GM20431 (cell line): ENCODE measurements around the gene ASPRV1.

Experiments used
- in situ Hi-C: fragments of 300-500 bp; cut with MseI, MboI; formaldehyde crosslinking; loops from one replicate; pipeline ENCODE4 v1.15.0; 2020; ENCODE audit warnings: low sequenced_read_pairs; ENCODE audit not compliant: unreplicated experiment

Gene ASPRV1

GRCh38 chr2:69989441-69990105 lies 28.1 kb upstream of the ASPRV1 start:
- in situ Hi-C loops = no loop called here

- in situ Hi-C loops = no loop called here
These were observed 27.6 kb upstream of the ASPRV1 start for GRCh38 chr2:69989009-69989408.

- in situ Hi-C loops = no loop called here
These were observed 26.7 kb upstream of the ASPRV1 start for GRCh38 chr2:69988086-69988635.

GRCh38 chr2:69986691-69987090 lies 25.3 kb upstream of the ASPRV1 start:
- in situ Hi-C loops = no loop called here

GRCh38 chr2:69985688-69986087 lies 24.3 kb upstream of the ASPRV1 start:
- in situ Hi-C loops = no loop called here

- in situ Hi-C loops = no loop called here
These were observed 23.8 kb upstream of the ASPRV1 start for GRCh38 chr2:69985216-69985615.

GRCh38 chr2:69983392-69983966 lies 22.0 kb upstream of the ASPRV1 start:
- in situ Hi-C loops = no loop called here

GRCh38 chr2:69979902-69980807 lies 18.7 kb upstream of the ASPRV1 start:
- in situ Hi-C loops = no loop called here

GRCh38 chr2:69977906-69978482 lies 16.6 kb upstream of the ASPRV1 start:
- in situ Hi-C loops = no loop called here

- in situ Hi-C loops = no loop called here
These were observed 15.8 kb upstream of the ASPRV1 start for GRCh38 chr2:69977186-69977585.

GRCh38 chr2:69975853-69976462 lies 14.5 kb upstream of the ASPRV1 start:
- in situ Hi-C loops = no loop called here

GRCh38 chr2:69975136-69975852 lies 13.9 kb upstream of the ASPRV1 start:
- in situ Hi-C loops = no loop called here

GRCh38 chr2:69973335-69973735 lies 11.9 kb upstream of the ASPRV1 start:
- in situ Hi-C loops = no loop called here

GRCh38 chr2:69972822-69973221 lies 11.4 kb upstream of the ASPRV1 start:
- in situ Hi-C loops = no loop called here

- in situ Hi-C loops = no loop called here
These were observed 8.6 kb upstream of the ASPRV1 start for GRCh38 chr2:69969991-69970390.

GRCh38 chr2:69969126-69969983 lies 7.9 kb upstream of the ASPRV1 start:
- in situ Hi-C loops = no loop called here

GRCh38 chr2:69968609-69969008 lies 7.2 kb upstream of the ASPRV1 start:
- in situ Hi-C loops = no loop called here

- in situ Hi-C loops = no loop called here
These were observed 5.1 kb upstream of the ASPRV1 start for GRCh38 chr2:69966496-69966895.
